Ovary (tissue), 9 donors: ENCODE results near the gene CFAP54. TPM values are rescaled to one million over a fixed set of nuclear protein-coding genes. Genes with fewer than 3 reads are reported as not detected.
"Not testable (repeated sequence)": the region's sequence is repeated elsewhere in the genome, so short reads cannot be mapped to it uniquely, and the experiment has no call there.

ENCODE experiments used
- DNase-seq, 5 donors: peaks; one replicate each; pipeline ENCODE4 v3.0.0-alpha.2; 2019 to 2020
- H3K27ac ChIP-seq, 2 donors: fragments of 200-600 bp; one replicate each; pipeline versions ENCODE4 v1.5.1 to v1.8.0; 2019 to 2022
- H3K27me3 ChIP-seq: fragments of 200-600 bp; one replicate; pipeline ENCODE4 v1.8.0; 2022
- H3K36me3 ChIP-seq: fragments of 200-600 bp; sonication (generic); one replicate; pipeline ENCODE4 v1.5.1; 2019
- H3K4me1 ChIP-seq: one replicate; pipeline ENCODE4 v1.8.1; 2013; ENCODE audit warnings: mild to moderate bottlenecking, moderate library complexity; ENCODE audit not compliant: insufficient read depth
- H3K4me3 ChIP-seq: fragments of 200-600 bp; sonication (generic); one replicate; pipeline ENCODE4 v1.5.1; 2017
- H3K9me3 ChIP-seq, 2 donors: fragments of 200-600 bp in 1 of 2; sonication (generic) in 1 of 2; one replicate each; pipeline versions ENCODE4 v1.5.1 to v1.8.1; 2013 to 2019; ENCODE audit warnings: mild to moderate bottlenecking in 1 of 2, moderate library complexity in 1 of 2
- EP300 ChIP-seq: sonication (generic); formaldehyde crosslinking; IDR thresholded peaks from one replicate; pipeline ENCODE4 v1.6.1; 2017; ENCODE audit warnings: antibody characterized with exemption
- POLR2A ChIP-seq: fragments of 450-650 bp; IDR thresholded peaks from one replicate; pipeline ENCODE4 v1.6.1; 2017; ENCODE audit warnings: antibody characterized with exemption, mild to moderate bottlenecking, moderate library complexity
- WGBS, 3 donors: extraction: QIAGEN DNeasy Blood & Tissue Kit in 1 of 3; methylation state at CpG; one replicate each; pipeline versions ENCODE4 v1.1.5 to v1.1.7; 2013 to 2017; 5-methylcytosine and 5-hydroxymethylcytosine counted together
- intact Hi-C, 4 donors: fragments of 100-400 bp; cut with DNase I; formaldehyde crosslinking; loops; one replicate each; pipeline versions ENCODE4 v1.11.0 to v1.15.1; 2022 to 2023
- polyA plus RNA-seq, 2 donors: library from polyadenylated mRNA; stranded (reverse); fragments of 200-250 nt in 1 of 2; fragments of 350-450 nt in 1 of 2; fragmentation: Illumina TruSeq in 1 of 2; extraction: RNeasy Lipid Tissue Mini Kit (QIAGEN cat#74804) in 1 of 2; gene quantifications; one replicate each; pipeline ENCODE4 v1.2.3, GENCODE V29; 2013 to 2014
- total RNA-seq, 7 donors: library from RNA; depleted of rRNA in 2 of 7; stranded (reverse); fragments of >200 nt in 2 of 7; fragmentation: NEBNext Ultra II Directional in 3 of 7; extraction: Animal tissue kit (Norgen Biotek cat#: 25700) in 3 of 7; gene quantifications; one replicate each; pipeline versions ENCODE4 v1.1.0 to v1.2.4, GENCODE V29; 2016 to 2023
- TF ChIP-seq, protein P1 (sequence below), 3 donors: fragments of 450-650 bp in 2 of 3; fragments of 200-600 bp in 1 of 3; IDR thresholded peaks; one replicate each; pipeline versions ENCODE4 v1.5.1 to v1.8.0; 2016 to 2022; ENCODE audit warnings: antibody characterized with exemption in 3 of 3, mild to moderate bottlenecking in 1 of 3
- donor health status: DM: no; HTN: no; CAD: no; lungs with moderate emphysema.
- donor health status: DM: no; HTN: no; CAD: no.
- donor health status: Bipolar disorder and iron deficiency.
- donor health status: DM: yes; HTN: yes; CAD: no.
- donor health status: DM: no; HTN: no; CAD: no.
- donor health status: DM: yes; HTN: yes; CAD: no.

Gene CFAP54
- total and polyA plus RNA-seq, 9 donors = 0.15 to 29.8 (median 1.7) TPM

- H3K27me3 ChIP-seq = no peaks in the 10 kb centered on the region
- intact Hi-C loops = no loop called here
- H3K4me3 ChIP-seq = no peak overlapping the region
- H3K9me3 ChIP-seq = no peaks in the 10 kb centered on the region
- no peak overlapping the region for H3K27ac ChIP-seq
- 56 to 66% (median 58%) methylated on average over 2 of the region's 2 CpGs for WGBS, 3 donors
- H3K4me1 ChIP-seq = no peaks in the 10 kb centered on the region
- TF ChIP-seq EP300 (no peak), POLR2A (no peak)
- TF ChIP-seq, protein P1, sequence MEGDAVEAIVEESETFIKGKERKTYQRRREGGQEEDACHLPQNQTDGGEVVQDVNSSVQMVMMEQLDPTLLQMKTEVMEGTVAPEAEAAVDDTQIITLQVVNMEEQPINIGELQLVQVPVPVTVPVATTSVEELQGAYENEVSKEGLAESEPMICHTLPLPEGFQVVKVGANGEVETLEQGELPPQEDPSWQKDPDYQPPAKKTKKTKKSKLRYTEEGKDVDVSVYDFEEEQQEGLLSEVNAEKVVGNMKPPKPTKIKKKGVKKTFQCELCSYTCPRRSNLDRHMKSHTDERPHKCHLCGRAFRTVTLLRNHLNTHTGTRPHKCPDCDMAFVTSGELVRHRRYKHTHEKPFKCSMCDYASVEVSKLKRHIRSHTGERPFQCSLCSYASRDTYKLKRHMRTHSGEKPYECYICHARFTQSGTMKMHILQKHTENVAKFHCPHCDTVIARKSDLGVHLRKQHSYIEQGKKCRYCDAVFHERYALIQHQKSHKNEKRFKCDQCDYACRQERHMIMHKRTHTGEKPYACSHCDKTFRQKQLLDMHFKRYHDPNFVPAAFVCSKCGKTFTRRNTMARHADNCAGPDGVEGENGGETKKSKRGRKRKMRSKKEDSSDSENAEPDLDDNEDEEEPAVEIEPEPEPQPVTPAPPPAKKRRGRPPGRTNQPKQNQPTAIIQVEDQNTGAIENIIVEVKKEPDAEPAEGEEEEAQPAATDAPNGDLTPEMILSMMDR (IDR thresholded peaks at IDR 0.05) = no peak
- no peaks in the 10 kb centered on the region for H3K36me3 ChIP-seq
- DNase-seq = no peak
Measured at GRCh38 chr12:96483116-96483515, 6.3 kb upstream of the CFAP54 start.

GRCh38 chr12:96486751-96487613, 2.4 kb upstream of the CFAP54 start:
- H3K4me1 ChIP-seq = peaks cover 2% of the 10 kb centered on the region
- intact Hi-C loops = no loop called here
- H3K4me3 ChIP-seq = no peak overlapping the region
- no peak for DNase-seq
- H3K9me3 ChIP-seq = no peaks in the 10 kb centered on the region
- no peak overlapping the region for H3K27ac ChIP-seq
- TF ChIP-seq POLR2A (no peak), EP300 (no peak)
- TF ChIP-seq, protein P1 (IDR thresholded peaks at IDR 0.05) = no peak
- 90 to 94% (median 92%) methylated on average over 12 of the region's 12 CpGs for WGBS, 3 donors
- no peaks in the 10 kb centered on the region for H3K27me3 ChIP-seq
- no peaks in the 10 kb centered on the region for H3K36me3 ChIP-seq

DNA sequence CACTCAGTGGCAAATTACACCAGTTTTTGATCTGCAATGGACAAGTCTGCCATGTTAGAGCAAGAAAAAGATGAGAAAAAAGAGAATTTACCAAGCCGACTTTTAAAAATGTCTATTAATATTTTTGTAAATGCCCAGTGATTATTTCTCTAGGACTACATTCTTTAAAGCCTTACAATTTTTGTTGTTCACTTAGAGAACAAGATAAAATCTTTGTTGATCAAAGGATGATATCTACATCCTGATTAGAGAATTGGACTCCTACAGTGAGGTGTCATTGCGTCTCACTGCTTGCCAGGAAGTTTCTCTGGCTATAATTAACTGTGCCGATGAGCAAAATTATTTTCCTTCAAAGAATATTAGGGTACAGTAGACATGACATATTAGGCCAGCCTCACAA, 1.7 kb upstream of the CFAP54 start:
- 87 to 89% (median 87%) methylated on average over 3 of the region's 3 CpGs for WGBS, 3 donors
- Histone ChIP-seq H3K4me3 (no peak overlapping the region), H3K4me1 (peaks cover 2% of the 10 kb centered on the region), H3K27ac (no peak overlapping the region), H3K27me3 (no peaks in the 10 kb centered on the region), H3K36me3 (no peaks in the 10 kb centered on the region), H3K9me3 (no peaks in the 10 kb centered on the region)
- intact Hi-C loops = no loop called here
- TF ChIP-seq EP300 (no peak), POLR2A (no peak)
- TF ChIP-seq, protein P1 (IDR thresholded peaks at IDR 0.05) = no peak
- DNase-seq = no peak

- Histone ChIP-seq H3K4me3 (no peak overlapping the region), H3K36me3 (no peaks in the 10 kb centered on the region), H3K27ac (no peak overlapping the region), H3K27me3 (no peaks in the 10 kb centered on the region), H3K9me3 (no peaks in the 10 kb centered on the region), H3K4me1 (peaks cover 2% of the 10 kb centered on the region)
- intact Hi-C loops = loop anchor here in 1 of 4 donors (10.0 kb wide), 1 partner anchor 268 kb away; no protein-coding TSS in a partner anchor
- TF ChIP-seq, protein P1 (IDR thresholded peaks at IDR 0.05) = no peak
- no peak for TF ChIP-seq EP300
- TF ChIP-seq POLR2A = no peak
- DNase-seq = no peak
Measured at GRCh38 chr12:96493106-96493505, 3.7 kb downstream of the CFAP54 start.

- H3K9me3 ChIP-seq, DNase-seq, H3K4me3 ChIP-seq, H3K4me1 ChIP-seq, H3K27me3 ChIP-seq, H3K27ac ChIP-seq, H3K36me3 ChIP-seq: not testable (repeated sequence)
- 93 to 95% (median 95%) methylated on average over 6 of the region's 6 CpGs for WGBS, 3 donors
- intact Hi-C loops = loop anchor here in 1 of 4 donors (10.0 kb wide), 1 partner anchor 269 kb away; no protein-coding TSS in a partner anchor
Measured at GRCh38 chr12:96494154-96494553, 4.8 kb downstream of the CFAP54 start.
